Testis (tissue), 2 donors: ENCODE measurements around the gene TRMO.

Source experiments
- CTCF ChIP-seq, 3 experiments: fragments of 450-650 bp in 2 of 3; fragments of 200-600 bp in 1 of 3; sonication (generic) in 1 of 3; IDR thresholded peaks; one replicate each; pipeline ENCODE4 v1.5.1; 2016 to 2019; ENCODE audit warnings: antibody characterized with exemption in 3 of 3, mild to moderate bottlenecking in 2 of 3, moderate library complexity in 1 of 3
- POLR2A ChIP-seq: fragments of 450-650 bp; IDR thresholded peaks from one replicate; pipeline ENCODE4 v1.6.1; 2017; ENCODE audit warnings: antibody characterized with exemption, mild to moderate bottlenecking, moderate library complexity

GRCh38 chr9:97854696-97855485 is 67.4 kb downstream of the TRMO start:
- TF ChIP-seq POLR2A (no peak), CTCF (IDR thresholded peaks at IDR 0.05) (no peak)
